DMS53 treated with DMSO at 0.1 percent for 48 hours (cell line): ENCODE results near the gene CLEC7A.

ENCODE experiments used
- DNase-seq: peaks from one replicate; lab custom pipeline; 2025; ENCODE audit not compliant: unreplicated experiment; lab: John Stamatoyannopoulos, UW

The CLEC7A gene

DNA sequence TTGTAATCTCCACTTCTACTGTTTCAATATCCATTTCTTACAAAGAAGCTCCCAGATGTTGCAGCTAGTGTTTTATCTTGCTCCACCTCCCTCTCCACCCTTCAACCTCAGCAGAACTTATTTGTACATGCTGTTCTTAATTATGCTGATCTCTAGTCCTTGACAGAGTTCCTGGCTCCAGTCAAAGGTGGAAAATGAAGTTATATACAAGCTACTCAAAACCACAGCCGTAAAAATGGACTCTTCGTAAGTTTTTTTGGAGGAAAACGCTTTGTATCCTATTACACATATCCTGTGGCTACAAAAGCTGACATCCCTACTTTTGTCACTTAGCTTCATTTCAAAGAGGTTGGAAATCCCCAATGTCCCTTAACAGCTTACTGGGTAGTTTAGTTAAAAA is 32.5 kb downstream of the CLEC7A start:
- DNase-seq, result no peak

DNA sequence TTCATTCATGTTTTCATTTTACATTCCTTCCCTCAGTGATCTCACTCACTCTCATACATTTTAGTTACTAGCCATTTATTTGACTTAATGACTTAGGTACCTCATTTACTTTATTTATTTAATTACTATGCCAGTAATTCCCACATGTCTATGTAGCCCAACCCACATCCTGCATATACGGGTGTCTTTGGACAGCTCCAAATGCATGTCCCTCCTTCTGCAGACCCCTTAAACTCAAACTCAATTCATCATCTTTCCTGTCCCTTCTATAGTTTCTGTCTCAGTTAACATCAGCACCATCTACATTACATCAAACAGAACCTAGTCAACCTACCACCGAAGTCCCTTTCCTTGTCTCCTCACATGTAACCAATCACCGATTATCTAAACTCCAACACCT is 34.0 kb downstream of the CLEC7A start:
- DNase-seq, result no peak

DNA sequence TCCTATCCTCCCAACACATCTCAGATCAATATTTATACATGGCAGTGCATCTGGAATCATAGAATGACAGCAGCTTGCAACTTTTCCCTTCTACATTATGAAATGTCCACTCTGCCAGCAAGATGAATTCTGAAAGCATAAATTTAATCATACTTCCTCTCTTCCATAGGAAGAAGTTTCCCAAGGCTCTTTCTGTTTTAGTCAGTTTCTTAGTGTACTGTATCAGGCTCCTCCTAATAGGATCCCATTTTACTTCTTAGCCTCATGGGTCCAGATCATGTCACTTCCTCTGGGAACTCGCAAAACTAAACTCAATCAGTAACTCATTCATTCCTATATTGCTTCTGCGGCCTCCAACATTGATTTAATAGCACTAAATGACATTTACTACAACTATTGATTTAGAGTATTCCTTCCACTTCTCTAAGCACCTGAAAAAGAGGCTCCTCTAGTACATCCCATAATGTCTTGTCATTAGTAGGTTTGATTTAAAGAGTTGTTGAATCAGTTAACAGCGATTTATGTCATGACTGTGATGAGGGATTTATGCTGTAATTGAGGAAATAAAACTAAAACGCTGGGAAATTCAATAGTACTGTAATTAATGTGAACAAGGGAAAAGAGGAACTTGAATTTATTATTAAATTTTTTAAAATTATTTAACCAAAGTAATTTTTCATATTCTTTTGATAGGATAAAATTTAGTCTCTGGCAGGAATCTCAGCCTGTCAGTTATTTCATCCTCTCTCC is 35.2 kb downstream of the CLEC7A start:
- no peak for DNase-seq

DNA sequence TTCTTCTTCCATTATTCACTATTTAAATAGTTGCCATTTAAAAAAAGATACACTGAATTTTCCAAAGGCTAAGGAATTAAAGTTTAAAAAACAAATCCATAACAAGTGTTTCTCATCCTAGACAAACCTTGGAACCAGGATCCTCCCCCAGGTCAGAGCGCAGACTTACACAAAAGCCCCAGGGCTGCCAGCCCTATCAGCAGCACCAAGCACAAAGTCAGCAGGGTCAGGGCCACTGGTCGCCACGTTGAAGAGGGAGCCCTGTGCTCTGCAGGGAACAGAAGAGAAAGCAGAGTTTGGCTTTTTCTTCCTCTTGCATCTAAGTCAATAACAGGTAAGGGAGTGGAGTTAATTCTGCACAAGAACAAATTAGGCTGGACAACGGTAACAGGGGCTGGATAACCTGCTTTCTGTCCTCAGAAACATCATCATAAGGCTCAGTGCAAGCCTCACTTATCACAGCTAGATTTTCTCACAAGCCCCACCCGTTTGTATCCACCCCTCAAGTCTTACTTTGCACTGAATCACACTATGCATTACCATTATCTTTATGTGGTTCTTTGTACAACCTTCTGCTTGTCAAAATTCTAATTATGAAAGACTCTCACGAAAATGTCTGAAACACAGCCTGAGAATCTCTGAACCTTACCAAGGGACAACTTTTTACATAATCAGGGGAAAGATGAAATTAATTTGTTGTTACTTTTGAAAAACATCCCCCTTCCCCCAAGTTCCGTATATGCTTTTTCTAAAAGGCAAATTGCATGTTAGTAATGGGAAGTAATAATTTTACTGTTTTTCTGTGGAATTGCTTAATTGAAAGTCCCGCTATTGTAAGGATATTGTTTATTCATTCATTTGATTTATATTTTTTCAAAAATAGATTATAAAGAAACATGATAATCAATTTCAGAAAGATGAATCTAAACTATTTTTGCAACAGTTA is 40.8 kb downstream of the CLEC7A start:
- no peak for DNase-seq

DNA sequence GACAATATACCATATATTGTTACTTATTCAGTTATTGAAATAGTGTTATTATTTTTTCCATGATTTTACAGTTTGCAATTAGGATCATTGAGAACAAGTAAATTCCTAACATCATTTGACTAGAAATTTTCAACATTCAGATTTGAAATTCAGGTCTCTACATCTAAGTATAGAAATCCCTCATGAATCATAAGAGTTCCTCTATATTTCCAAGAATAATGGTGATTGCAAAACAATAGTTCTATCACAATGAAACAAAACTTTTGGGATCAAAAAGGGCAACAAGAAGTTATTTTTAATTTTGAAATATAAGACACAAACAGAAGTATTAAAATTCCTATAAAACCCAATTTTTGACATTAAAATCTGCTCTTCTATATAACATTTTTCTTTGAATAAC is 42.0 kb downstream of the CLEC7A start:
- no peak for DNase-seq

DNA sequence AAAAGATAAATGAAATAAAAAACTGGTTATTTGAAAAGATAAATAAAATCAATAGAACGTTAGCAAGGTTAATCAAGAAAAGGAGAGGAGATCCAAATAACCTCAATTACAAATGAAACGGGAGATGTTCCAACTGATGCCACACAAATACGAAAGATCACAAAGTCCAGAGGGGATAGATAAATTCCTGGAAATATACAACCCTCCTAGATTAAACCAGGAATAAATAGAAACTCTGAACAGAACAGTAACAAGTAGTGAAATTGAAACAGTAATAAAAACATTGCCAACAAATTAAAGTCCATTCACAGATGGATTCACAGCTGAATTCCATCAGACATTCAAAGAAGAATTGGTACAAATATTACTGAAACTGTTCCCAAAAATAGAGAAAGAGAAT is 43.6 kb downstream of the CLEC7A start:
- DNase-seq, result no peak

DNA sequence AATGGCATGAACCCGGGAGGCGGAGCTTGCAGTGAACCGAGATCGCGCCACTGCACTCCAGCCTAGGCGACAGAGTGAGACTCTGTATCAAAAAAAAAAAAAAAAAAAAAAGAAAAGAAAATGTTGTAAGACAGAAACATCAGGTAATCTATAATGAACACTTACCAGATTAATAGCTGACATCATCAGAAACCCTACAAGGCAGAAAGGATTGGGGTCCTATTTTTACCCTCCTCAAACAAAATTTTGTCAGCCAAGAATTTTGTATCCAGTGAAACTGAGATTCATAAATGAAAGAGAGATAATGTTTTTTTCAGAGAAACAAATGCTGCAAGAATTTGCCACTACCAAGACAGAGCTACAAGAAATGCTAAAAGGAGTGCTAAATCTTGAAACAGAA is 45.3 kb downstream of the CLEC7A start:
- DNase-seq, result no peak

DNA sequence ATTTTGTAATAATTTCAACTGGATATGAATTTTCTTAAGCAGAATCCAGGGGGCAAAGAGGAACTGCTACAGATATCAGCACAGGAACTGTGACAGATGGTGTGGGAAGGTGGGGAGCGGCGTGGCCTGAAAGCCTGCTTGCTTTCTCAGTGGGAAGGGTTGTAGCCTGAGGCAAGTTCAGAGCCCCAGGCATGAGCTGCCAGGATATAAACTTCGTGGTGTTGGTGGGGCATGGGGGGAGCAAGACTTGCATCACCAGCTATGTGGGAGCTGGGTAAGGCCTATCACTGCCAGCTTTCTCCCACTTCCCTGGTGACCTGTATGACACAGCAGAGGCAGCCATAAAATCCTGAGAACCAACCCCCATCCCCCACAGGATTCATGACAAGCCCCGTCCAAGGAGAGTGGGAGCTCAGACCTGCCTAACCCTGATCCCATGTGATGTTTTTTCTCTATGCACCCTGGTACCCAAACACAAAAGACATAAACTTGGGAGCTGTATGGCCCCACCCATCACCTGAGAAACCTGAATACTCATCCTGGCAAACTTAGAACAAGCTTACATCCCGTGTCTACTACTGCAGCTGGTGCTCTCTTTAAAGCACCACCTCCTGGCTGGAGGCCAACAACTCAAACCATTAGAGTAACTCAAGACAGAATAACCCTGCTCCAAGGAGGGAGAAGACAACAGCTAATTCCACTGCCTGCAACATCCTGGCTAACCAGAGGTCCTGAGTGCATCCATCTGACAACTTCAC is 47.7 kb downstream of the CLEC7A start:
- no peak for DNase-seq

DNA sequence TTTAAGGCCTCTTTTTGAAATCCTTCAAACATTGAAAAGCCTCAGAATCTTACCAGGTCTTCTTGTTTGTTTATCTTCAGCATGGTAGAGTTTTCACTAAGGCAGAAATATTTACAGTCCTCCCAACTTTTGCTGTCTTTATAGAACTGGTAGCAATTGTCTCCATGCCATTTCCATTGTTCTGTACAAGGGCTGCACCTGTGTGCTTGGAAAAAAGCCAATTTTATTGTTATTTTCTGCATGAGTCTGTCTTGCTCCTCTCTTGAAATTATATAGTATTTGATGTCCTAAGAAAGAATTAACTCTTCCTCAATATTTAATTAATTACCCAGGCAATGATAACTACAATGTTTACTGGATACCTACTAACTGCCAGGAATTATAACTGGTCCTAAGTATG is 54.5 kb downstream of the CLEC7A start:
- DNase-seq, result no peak

DNA sequence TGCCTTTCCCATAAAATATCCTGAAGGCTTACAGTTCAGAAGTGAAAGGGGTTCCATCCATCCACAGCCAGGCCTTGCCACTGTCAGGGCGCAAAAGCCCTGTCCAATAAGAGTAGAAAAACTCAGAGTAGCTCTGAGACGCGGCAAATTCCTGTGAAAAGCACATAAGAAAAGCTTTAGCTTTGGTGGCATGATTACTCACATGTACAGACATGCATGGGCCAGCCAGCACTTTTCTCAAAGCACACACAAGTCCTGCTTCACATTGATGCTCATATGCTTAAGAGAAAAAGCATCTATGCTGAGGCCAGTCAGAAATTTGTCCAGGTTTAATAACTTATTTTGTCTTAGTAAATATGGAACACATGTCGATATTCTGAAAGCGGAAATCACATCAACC is 56.7 kb downstream of the CLEC7A start:
- DNase-seq, result no peak

DNA sequence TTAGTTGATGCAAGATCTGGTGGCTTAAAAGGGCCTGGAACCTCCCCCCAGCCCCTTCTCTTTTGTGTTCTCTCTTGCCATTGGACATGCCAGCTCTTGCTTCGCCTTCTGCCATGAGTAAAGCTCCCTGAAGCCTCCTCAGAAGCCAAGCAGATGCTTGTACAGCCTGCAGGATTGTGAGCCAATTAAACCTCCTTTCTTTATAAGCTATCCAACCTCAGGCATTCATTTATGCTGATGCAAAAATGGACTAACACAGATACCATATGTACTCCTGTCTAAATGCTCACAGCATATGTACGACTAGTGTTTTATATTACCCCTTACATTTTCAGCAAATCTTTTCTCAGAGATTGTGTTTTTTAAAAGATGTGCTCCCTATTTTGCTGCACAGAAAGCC is 57.9 kb downstream of the CLEC7A start:
- DNase-seq, result no peak

DNA sequence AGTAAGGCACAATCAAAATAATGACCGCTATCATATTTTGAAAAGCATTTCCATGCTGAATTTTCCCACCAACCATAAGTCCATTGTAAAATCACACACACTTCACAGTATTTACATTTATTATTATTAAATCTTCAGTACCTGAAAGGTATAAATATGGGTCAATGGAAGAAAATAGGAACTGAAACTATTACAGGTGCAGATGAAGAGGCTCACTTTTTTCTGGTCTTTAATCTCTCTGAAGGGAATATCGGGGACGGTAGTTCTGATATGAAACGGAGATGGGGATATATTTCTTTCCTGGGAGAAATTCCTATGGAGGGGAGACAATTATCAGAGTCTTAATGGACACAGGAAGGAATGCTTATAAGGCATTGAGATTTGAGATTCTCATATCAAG is 59.6 kb downstream of the CLEC7A start:
- DNase-seq, result no peak

DNA sequence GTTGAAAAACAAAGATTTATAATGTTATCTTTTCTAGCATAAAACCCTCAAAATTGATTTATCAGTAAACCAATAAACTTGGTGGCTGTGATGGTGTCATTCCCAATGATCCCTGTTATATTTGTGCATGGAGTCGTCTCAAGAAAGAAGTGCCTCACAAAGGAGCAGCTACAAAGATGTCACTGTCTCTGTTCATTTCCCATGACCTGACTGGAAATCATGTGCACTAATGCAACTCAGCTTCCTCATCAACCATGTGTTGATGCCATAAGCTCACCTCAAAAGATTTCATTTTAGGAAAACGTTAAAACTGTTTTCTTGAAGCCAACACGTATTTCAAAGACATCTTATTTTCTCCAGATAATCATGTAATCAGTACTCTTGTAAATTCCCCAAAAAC is 60.0 kb downstream of the CLEC7A start:
- no peak for DNase-seq

DNA sequence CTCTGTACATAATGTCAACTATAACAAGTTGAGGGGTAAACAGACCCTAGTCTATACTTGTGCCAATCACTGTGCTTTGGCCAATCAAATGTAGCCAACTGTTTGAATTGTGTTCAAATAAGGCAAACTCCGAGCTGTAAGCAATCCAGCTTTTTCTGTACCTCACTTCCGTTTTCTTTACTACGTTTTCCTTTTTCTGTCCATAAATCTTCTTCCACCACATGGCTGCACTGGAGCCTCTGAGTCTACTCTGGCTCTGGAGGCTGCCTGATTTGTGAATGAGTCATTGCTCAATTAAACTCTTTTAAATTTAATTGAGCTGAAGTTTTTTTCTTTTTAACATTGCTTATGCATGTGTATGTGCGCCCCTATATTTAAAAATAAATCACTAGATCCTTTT is 60.9 kb downstream of the CLEC7A start:
- no peak for DNase-seq

DNA sequence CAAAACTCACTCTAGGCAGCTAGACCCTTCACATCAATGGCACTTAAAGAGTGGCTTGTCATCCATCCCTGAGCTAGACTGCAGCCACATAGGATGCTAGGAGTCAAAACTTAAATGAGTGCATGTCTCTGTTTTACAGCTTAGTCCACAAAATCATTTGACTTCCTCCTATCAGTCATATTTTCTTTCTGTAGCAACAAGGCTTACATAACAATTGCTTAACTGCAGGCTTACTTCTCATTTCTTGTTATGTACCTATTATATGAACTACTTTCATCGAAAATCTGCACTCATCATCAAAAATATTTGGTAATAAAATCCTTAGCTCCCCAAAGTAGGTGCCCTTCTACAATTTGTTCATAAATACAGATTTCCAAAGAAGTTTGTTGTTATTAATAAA is 61.4 kb downstream of the CLEC7A start:
- DNase-seq, result no peak

DNA sequence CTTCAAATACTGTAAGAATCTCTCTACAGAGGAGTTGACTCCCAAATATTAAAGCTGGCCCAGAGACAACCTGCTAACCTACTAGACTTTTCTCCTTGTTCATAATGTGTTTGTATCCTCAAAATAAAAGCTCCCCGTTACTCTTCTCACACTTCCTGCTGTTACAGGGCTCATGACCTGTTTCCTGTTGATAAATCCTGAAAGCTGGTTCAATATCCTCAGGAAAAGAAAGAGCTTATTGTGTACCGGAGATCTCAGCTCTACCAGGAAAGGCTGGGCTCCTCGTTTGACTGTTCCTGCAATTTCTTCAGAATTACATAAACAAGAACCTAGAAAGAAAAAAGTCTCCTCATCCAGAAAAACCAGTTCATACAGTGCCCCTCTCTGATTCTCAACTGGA is 62.1 kb downstream of the CLEC7A start:
- DNase-seq, result no peak

DNA sequence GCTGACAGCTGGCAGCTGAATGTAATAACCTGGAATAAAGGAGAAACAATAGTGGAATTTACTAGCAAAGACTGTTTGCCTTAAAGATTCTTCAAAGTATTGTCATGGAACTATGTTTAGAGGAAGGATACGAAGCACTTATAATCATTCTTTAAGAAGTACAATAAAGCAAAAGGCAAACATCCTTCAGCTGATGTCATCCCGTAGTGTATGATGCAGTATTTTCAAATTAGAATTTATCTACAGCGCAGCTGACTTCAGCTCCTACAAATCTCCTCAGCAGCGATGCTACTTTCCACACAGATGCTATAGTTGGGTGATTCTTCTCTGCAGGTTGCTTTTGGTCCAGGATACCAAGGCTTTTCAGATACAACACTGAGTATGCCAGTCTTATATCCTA is 62.7 kb downstream of the CLEC7A start:
- DNase-seq, result no peak
